Spinal cord (tissue), 10 donors: ENCODE measurements around the gene SEC31B. TPM values are rescaled to one million over a fixed set of nuclear protein-coding genes. Genes with fewer than 3 reads are reported as not detected.

Experiments used
- DNase-seq, 6 donors: peaks; one replicate each; pipeline versions ENCODE4 v3.0.0 to v3.0.0-alpha.2; 2013 to 2015; ENCODE audit warnings: low spot score in 6 of 6, low read depth in 4 of 6
- H3K27ac ChIP-seq: one replicate; pipeline ENCODE4 v1.5.1; 2013; ENCODE audit warnings: low read depth, low read length, control low read depth
- H3K27me3 ChIP-seq: one replicate; pipeline ENCODE4 v1.6.1; 2013; ENCODE audit warnings: low read length; ENCODE audit not compliant: control insufficient read depth, insufficient read depth
- H3K36me3 ChIP-seq: one replicate; pipeline ENCODE4 v1.6.1; 2013; ENCODE audit warnings: low read length; ENCODE audit not compliant: control insufficient read depth, insufficient read depth
- H3K4me1 ChIP-seq: one replicate; pipeline ENCODE4 v1.6.1; 2013; ENCODE audit warnings: low read length; ENCODE audit not compliant: control insufficient read depth, insufficient read depth
- H3K4me3 ChIP-seq: one replicate; pipeline ENCODE4 v1.5.1; 2013; ENCODE audit warnings: low read depth, low read length, control low read depth
- H3K9me3 ChIP-seq: one replicate; pipeline ENCODE4 v1.6.1; 2013; ENCODE audit warnings: low read length; ENCODE audit not compliant: control insufficient read depth, insufficient read depth
- WGBS: methylation state at CpG from one replicate; pipeline ENCODE4 v1.1.5; 2013; ENCODE audit warnings: missing lambda C conversion rate; ENCODE audit not compliant: insufficient coverage; 5-methylcytosine and 5-hydroxymethylcytosine counted together
- polyA plus RNA-seq, 2 donors: library from polyadenylated mRNA; unstranded; fragments of 120-200 nt; gene quantifications; one replicate each; pipeline ENCODE4 v1.2.1, GENCODE V29; 2013; ENCODE audit not compliant: insufficient read length in 2 of 2
- total RNA-seq, 2 donors: library from RNA; depleted of rRNA in 1 of 2; stranded (reverse); fragments of 120-200 nt in 1 of 2; fragments of >200 nt in 1 of 2; gene quantifications; one replicate each; pipeline versions ENCODE4 v1.2.3 to v1.2.4, GENCODE V29; 2013 to 2014
- donor health status: healthy.

The SEC31B gene
- total and polyA plus RNA-seq, 4 donors, result 6.4 to 38.4 (median 17.2) TPM

- no peak overlapping the region for H3K27ac ChIP-seq
- H3K9me3 ChIP-seq, result no peaks in the 10 kb centered on the region
- DNase-seq, result no peak
- no peak overlapping the region for H3K4me3 ChIP-seq
- H3K4me1 ChIP-seq, result peaks cover 8% of the 10 kb centered on the region
- no peaks in the 10 kb centered on the region for H3K27me3 ChIP-seq
- H3K36me3 ChIP-seq, result peaks cover 8% of the 10 kb centered on the region
Observed at GRCh38 chr10:100531761-100532160, 12.1 kb upstream of the SEC31B start.

- H3K27me3 ChIP-seq, result no peaks in the 10 kb centered on the region
- peak; percentile 89 to 99 (median 94) for DNase-seq
- WGBS, result 0% methylated on average over 43 of the region's 43 CpGs
- peak within 1 kb of the TSS; percentile 84 for H3K27ac ChIP-seq
- no peaks in the 10 kb centered on the region for H3K9me3 ChIP-seq
- peaks cover 25% of the 10 kb centered on the region for H3K36me3 ChIP-seq
- peaks cover 7% of the 10 kb centered on the region for H3K4me1 ChIP-seq
- peak within 1 kb of the TSS; percentile 96 for H3K4me3 ChIP-seq
Observed at GRCh38 chr10:100529475-100530298, 10.0 kb upstream of the SEC31B start, which contains the start of gene NDUFB8. Gene NDUFB8, minus strand, starts transcription at chr10:100529871. Its CDS starts 20 bp downstream, at chr10:100529851.

GRCh38 chr10:100528921-100529474 is 9.3 kb upstream of the SEC31B start:
- H3K4me1 ChIP-seq, result peaks cover 7% of the 10 kb centered on the region
- peak overlapping the region; percentile 84 for H3K27ac ChIP-seq
- 2% methylated on average over 18 of the region's 18 CpGs for WGBS
- H3K36me3 ChIP-seq, result peaks cover 32% of the 10 kb centered on the region
- peak in 4 of 6 donors; percentile 6 to 91 (median 29) for DNase-seq
- H3K9me3 ChIP-seq, result no peaks in the 10 kb centered on the region
- peak overlapping the region; percentile 96 for H3K4me3 ChIP-seq
- H3K27me3 ChIP-seq, result no peaks in the 10 kb centered on the region

GRCh38 chr10:100528123-100528886 is 8.6 kb upstream of the SEC31B start:
- Histone ChIP-seq H3K27me3 (no peaks in the 10 kb centered on the region), H3K9me3 (no peaks in the 10 kb centered on the region), H3K4me3 (peak overlapping the region; percentile 96), H3K4me1 (peaks cover 7% of the 10 kb centered on the region), H3K27ac (no peak overlapping the region), H3K36me3 (peaks cover 35% of the 10 kb centered on the region)
- no peak for DNase-seq
- WGBS, result 33% methylated on average over 2 of the region's 7 CpGs

- DNase-seq, result peak in 1 of 6 donors; percentile 52
- H3K27me3 ChIP-seq, result no peaks in the 10 kb centered on the region
- no peaks in the 10 kb centered on the region for H3K9me3 ChIP-seq
- no peak overlapping the region for H3K4me3 ChIP-seq
- H3K27ac ChIP-seq, result no peak overlapping the region
- peaks cover 41% of the 10 kb centered on the region for H3K36me3 ChIP-seq
- WGBS, result 51% methylated on average over 2 of the region's 2 CpGs
- H3K4me1 ChIP-seq, result peaks cover 11% of the 10 kb centered on the region
Observed at GRCh38 chr10:100524638-100525037, 5.0 kb upstream of the SEC31B start.

- H3K36me3 ChIP-seq, result peaks cover 41% of the 10 kb centered on the region
- no peaks in the 10 kb centered on the region for H3K27me3 ChIP-seq
- no peak overlapping the region for H3K4me3 ChIP-seq
- H3K4me1 ChIP-seq, result peaks cover 13% of the 10 kb centered on the region
- DNase-seq, result peak in 1 of 6 donors; percentile 84
- H3K27ac ChIP-seq, result no peak overlapping the region
- no peaks in the 10 kb centered on the region for H3K9me3 ChIP-seq
- 73% methylated on average over 3 of the region's 6 CpGs for WGBS
Observed at GRCh38 chr10:100524206-100524605, 4.5 kb upstream of the SEC31B start.

- DNase-seq, result no peak
- H3K27me3 ChIP-seq, result no peaks in the 10 kb centered on the region
- peaks cover 41% of the 10 kb centered on the region for H3K36me3 ChIP-seq
- 98% methylated on average over 8 of the region's 9 CpGs for WGBS
- H3K27ac ChIP-seq, result no peak overlapping the region
- H3K4me1 ChIP-seq, result peaks cover 12% of the 10 kb centered on the region
- no peaks in the 10 kb centered on the region for H3K9me3 ChIP-seq
- H3K4me3 ChIP-seq, result no peak overlapping the region
Observed at GRCh38 chr10:100522945-100523344, 3.3 kb upstream of the SEC31B start.

GRCh38 chr10:100522107-100522801 is 2.6 kb upstream of the SEC31B start:
- Histone ChIP-seq H3K9me3 (no peaks in the 10 kb centered on the region), H3K4me3 (no peak overlapping the region), H3K27me3 (no peaks in the 10 kb centered on the region), H3K27ac (no peak overlapping the region), H3K4me1 (peaks cover 9% of the 10 kb centered on the region), H3K36me3 (peaks cover 37% of the 10 kb centered on the region)
- DNase-seq, result no peak
- no CpG with 5 or more reads among the region's 5 CpGs for WGBS

GRCh38 chr10:100520811-100521210 is 1.1 kb upstream of the SEC31B start:
- Histone ChIP-seq H3K36me3 (peaks cover 25% of the 10 kb centered on the region), H3K4me1 (peaks cover 9% of the 10 kb centered on the region), H3K27me3 (no peaks in the 10 kb centered on the region), H3K4me3 (no peak overlapping the region), H3K27ac (no peak overlapping the region), H3K9me3 (no peaks in the 10 kb centered on the region)
- no CpG with 5 or more reads among the region's 3 CpGs for whole genome bisulfite sequencing
- no peak for DNase-seq
